OCI-LY1 (cell line): ENCODE results near the gene MPHOSPH8.

ENCODE experiments used
- H2AFZ ChIP-seq: fragments of 200-600 bp; sonication (generic), shearing (Covaris generic); 2 replicates; pipeline ENCODE4 v1.6.0; 2014; ENCODE audit warnings: antibody characterized with exemption, mild to moderate bottlenecking, low read length
- H3F3A ChIP-seq: fragments of 200-600 bp; sonication (generic), shearing (Covaris generic); 2 replicates; pipeline ENCODE4 v1.6.0; 2014; ENCODE audit warnings: mild to moderate bottlenecking, antibody characterized with exemption, low read length, moderate library complexity; ENCODE audit not compliant: insufficient read depth
- H3K27ac ChIP-seq: fragments of 200-600 bp; sonication (generic); 2 replicates; pipeline ENCODE4 v1.5.1; 2014; ENCODE audit warnings: low read length, mixed run types, mild to moderate bottlenecking, low read depth; ENCODE audit not compliant: poor library complexity, severe bottlenecking
- H3K27me3 ChIP-seq: fragments of 200-600 bp; sonication (generic); 2 replicates; pipeline ENCODE4 v1.6.0; 2014; ENCODE audit warnings: antibody characterized with exemption, mild to moderate bottlenecking, low read length, moderate library complexity; ENCODE audit not compliant: insufficient read depth
- H3K36me3 ChIP-seq: fragments of 200-600 bp; sonication (generic); 2 replicates; pipeline ENCODE4 v1.6.1; 2014; ENCODE audit warnings: mild to moderate bottlenecking, antibody characterized with exemption, low read length, moderate library complexity, mixed read lengths; ENCODE audit not compliant: insufficient read depth
- H3K4me1 ChIP-seq: fragments of 200-600 bp; sonication (generic); 2 replicates; pipeline ENCODE4 v1.5.1; 2014; ENCODE audit warnings: mild to moderate bottlenecking, low read length, moderate library complexity; ENCODE audit not compliant: insufficient read depth, severe bottlenecking
- H3K4me2 ChIP-seq: fragments of 200-600 bp; sonication (generic), shearing (Covaris generic); 2 replicates; pipeline ENCODE4 v1.6.1; 2014; ENCODE audit warnings: low read length
- H3K4me3 ChIP-seq: fragments of 200-600 bp; sonication (generic); 2 replicates; pipeline ENCODE4 v1.5.1; 2014; ENCODE audit warnings: low read length, low read depth, mild to moderate bottlenecking, mixed read lengths; ENCODE audit not compliant: poor library complexity, severe bottlenecking
- H3K79me2 ChIP-seq: fragments of 200-600 bp; shearing (Covaris generic); 2 replicates; pipeline ENCODE4 v1.6.1; 2016; ENCODE audit warnings: mixed run types, low read length, mixed read lengths; ENCODE audit not compliant: insufficient read depth
- H3K9ac ChIP-seq: fragments of 200-600 bp; sonication (generic), shearing (Covaris generic); 2 replicates; pipeline ENCODE4 v1.6.1; 2014; ENCODE audit warnings: mild to moderate bottlenecking, low read length, mixed read lengths
- H3K9me2 ChIP-seq: fragments of 200-600 bp; sonication (generic), shearing (Covaris generic); 2 replicates; pipeline ENCODE4 v1.6.1; 2014; ENCODE audit warnings: low read depth, mild to moderate bottlenecking, low read length, mixed read lengths
- H3K9me3 ChIP-seq: fragments of 200-600 bp; shearing (Covaris generic); 2 replicates; pipeline ENCODE4 v1.6.1; 2014; ENCODE audit warnings: low read length, mixed read lengths
- H4K20me1 ChIP-seq: fragments of 200-600 bp; sonication (generic), shearing (Covaris generic); 2 replicates; pipeline ENCODE4 v1.6.0; 2016; ENCODE audit warnings: mild to moderate bottlenecking, low read length; ENCODE audit not compliant: insufficient read depth
- CTCF ChIP-seq: fragments of 200-600 bp; sonication (generic), shearing (Covaris generic); IDR thresholded peaks from 2 replicates; pipeline ENCODE4 v1.5.1; 2017; ENCODE audit warnings: mild to moderate bottlenecking, antibody characterized with exemption, low read length, moderate library complexity, mixed read lengths
- EZH2 ChIP-seq: fragments of 200-600 bp; sonication (generic), shearing (Covaris generic); IDR thresholded peaks from 2 replicates; pipeline ENCODE4 v1.8.0; 2017; ENCODE audit warnings: borderline replicate concordance, mixed run types, mild to moderate bottlenecking, antibody characterized with exemption, low read length, moderate library complexity, mixed read lengths

Gene MPHOSPH8

DNA sequence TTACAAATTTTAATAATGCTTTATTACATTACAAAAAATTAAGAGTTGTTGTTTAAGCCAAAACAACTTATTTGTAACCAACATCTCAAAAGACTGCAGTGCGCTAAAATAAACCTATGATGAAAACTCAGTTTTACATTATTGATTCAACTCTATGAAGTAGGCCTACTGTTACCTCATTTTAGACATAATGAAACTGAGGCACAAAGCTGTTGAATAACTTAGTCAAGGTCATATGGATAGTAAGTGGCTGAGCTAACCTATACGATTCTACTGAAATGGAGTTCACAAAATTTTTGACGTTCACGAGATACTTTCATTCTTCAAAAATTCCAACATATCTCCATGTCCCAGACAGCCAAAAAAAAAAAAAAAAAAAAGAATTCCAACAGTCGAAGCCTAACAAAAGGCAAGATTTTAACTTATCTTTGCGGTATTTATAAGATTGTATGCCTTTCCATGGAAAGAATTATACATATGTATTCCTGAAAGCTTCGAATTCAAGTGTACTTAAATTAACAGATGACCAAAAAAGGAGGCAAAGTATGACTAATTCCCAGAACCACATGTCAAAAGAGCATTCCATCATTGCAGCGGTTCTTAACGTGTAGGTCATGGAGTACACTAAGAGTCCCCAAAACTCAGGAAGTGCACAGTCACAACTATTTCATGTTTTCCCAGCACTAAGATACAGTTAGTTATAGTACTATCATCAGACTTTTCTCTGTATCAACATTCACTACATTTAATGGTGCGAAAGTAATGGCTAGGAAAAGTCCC is 79.9 kb downstream of the MPHOSPH8 start:
- no peak overlapping the region for H2AFZ ChIP-seq
- no peaks in the 10 kb centered on the region for H3K4me1 ChIP-seq
- no peaks in the 10 kb centered on the region for H3K27me3 ChIP-seq
- TF ChIP-seq CTCF (no peak), EZH2 (no peak)
- no peak overlapping the region for H3K4me2 ChIP-seq
- H3K79me2 ChIP-seq = no peaks in the 10 kb centered on the region
- no peaks in the 10 kb centered on the region for H3F3A ChIP-seq
- H3K9me2 ChIP-seq = no peaks in the 10 kb centered on the region
- no peak overlapping the region for H3K4me3 ChIP-seq
- no peaks in the 10 kb centered on the region for H4K20me1 ChIP-seq
- no peaks in the 10 kb centered on the region for H3K9me3 ChIP-seq
- peaks cover 27% of the 10 kb centered on the region for H3K36me3 ChIP-seq
- H3K9ac ChIP-seq = no peak overlapping the region
- H3K27ac ChIP-seq = no peak overlapping the region

- no peak overlapping the region for H3K27ac ChIP-seq
Measured at GRCh38 chr13:19720039-19720438, 86.6 kb downstream of the MPHOSPH8 start.

More at GRCh38 chr13:19720039-19720438, 86.6 kb downstream of the MPHOSPH8 start:
- H3K9me3 ChIP-seq = no peaks in the 10 kb centered on the region
- H3K36me3 ChIP-seq = peaks cover 48% of the 10 kb centered on the region
- no peaks in the 10 kb centered on the region; the same call in 1 of the 2 replicates for H3K9me2 ChIP-seq
- H4K20me1 ChIP-seq = no peaks in the 10 kb centered on the region
- TF ChIP-seq EZH2 (no peak), CTCF (no peak)
- no peak overlapping the region for H3K4me2 ChIP-seq
- no peaks in the 10 kb centered on the region for H3K27me3 ChIP-seq
- H3K79me2 ChIP-seq = peaks cover 11% of the 10 kb centered on the region; the same call in 1 of the 2 replicates
- H3K9ac ChIP-seq = no peak overlapping the region
- no peak overlapping the region for H3K4me3 ChIP-seq
- H2AFZ ChIP-seq = no peak overlapping the region
- 0 out of 2 replicates have a peak, but pooled peaks cover 4% of the 10 kb centered on the region for H3F3A ChIP-seq
- H3K4me1 ChIP-seq = no peaks in the 10 kb centered on the region
